OCI-LY7 (cell line): Measurements from ENCODE around the gene ARPC3. TPM values are rescaled to one million over a fixed set of nuclear protein-coding genes. Genes with fewer than 3 reads are reported as not detected.
"Not testable (repeated sequence)": the region's sequence is repeated elsewhere in the genome, so short reads cannot be mapped to it uniquely, and the experiment has no call there.

Experiments
- BruUV-seq: library from RNA; stranded (reverse); fragments of 400-500 nt; replicated peaks from 2 replicates; lab custom pipeline; 2021; lab: Mats Ljungman, UMichigan
- CTCF ChIA-PET: fragments of 300-600 bp; sonication (Branson Sonifier 250); formaldehyde crosslinking; loops from one replicate; lab custom pipeline; 2022; ENCODE audit warnings: antibody characterized with exemption; ENCODE audit not compliant: unreplicated experiment; lab: Charles Lee
- POLR2A ChIA-PET: fragments of 300-600 bp; sonication (Branson Sonifier 250); formaldehyde crosslinking; loops from one replicate; lab custom pipeline; 2022; ENCODE audit warnings: antibody characterized with exemption; lab: Charles Lee
- DNase-seq: peaks from one replicate; pipeline ENCODE4 v3.0.0-alpha.2; 2015; ENCODE audit warnings: low spot score
- H2AFZ ChIP-seq: fragments of 200-600 bp; sonication (generic), shearing (Covaris generic); 2 replicates; pipeline ENCODE4 v1.6.1; 2014; ENCODE audit warnings: mild to moderate bottlenecking, antibody characterized with exemption, low read length, moderate library complexity
- H3K27ac ChIP-seq: fragments of 200-600 bp; sonication (generic); 2 replicates; pipeline ENCODE4 v1.5.1; 2014; ENCODE audit warnings: mixed run types, low read depth, mild to moderate bottlenecking, moderate library complexity, low read length, inconsistent platforms; ENCODE audit not compliant: poor library complexity, severe bottlenecking
- H3K36me3 ChIP-seq: fragments of 200-600 bp; sonication (generic); 2 replicates; pipeline ENCODE4 v1.6.1; 2014; ENCODE audit warnings: mild to moderate bottlenecking, antibody characterized with exemption, low read length, moderate library complexity, mixed read lengths; ENCODE audit not compliant: insufficient read depth
- H3K4me1 ChIP-seq: fragments of 200-600 bp; sonication (generic); 2 replicates; pipeline ENCODE4 v1.5.1; 2014; ENCODE audit warnings: mild to moderate bottlenecking, low read length; ENCODE audit not compliant: insufficient read depth, poor library complexity, severe bottlenecking
- H3K4me2 ChIP-seq: fragments of 200-600 bp; sonication (generic); 2 replicates; pipeline ENCODE4 v1.6.1; 2014; ENCODE audit warnings: mild to moderate bottlenecking, low read length
- H3K4me3 ChIP-seq: fragments of 200-600 bp; sonication (generic); 2 replicates; pipeline ENCODE4 v1.5.1; 2014; ENCODE audit warnings: mild to moderate bottlenecking, low read depth, low read length; ENCODE audit not compliant: poor library complexity, severe bottlenecking
- H3K79me2 ChIP-seq: fragments of 200-600 bp; sonication (generic); 2 replicates; pipeline ENCODE4 v1.6.1; 2016; ENCODE audit warnings: low read depth, mild to moderate bottlenecking, low read length, moderate library complexity, mixed read lengths; ENCODE audit not compliant: insufficient read depth
- H3K9me2 ChIP-seq: fragments of 200-600 bp; sonication (generic); 2 replicates; pipeline ENCODE4 v1.6.1; 2016; ENCODE audit warnings: mild to moderate bottlenecking, low read length, mixed read lengths; ENCODE audit not compliant: insufficient read depth
- H3K9me3 ChIP-seq: fragments of 200-600 bp; sonication (generic); 2 replicates; pipeline ENCODE4 v1.6.1; 2014; ENCODE audit warnings: mild to moderate bottlenecking, mixed run types, low read length, mixed read lengths
- H4K20me1 ChIP-seq: fragments of 200-600 bp; sonication (generic); 2 replicates; pipeline ENCODE4 v1.6.1; 2014; ENCODE audit warnings: mild to moderate bottlenecking, antibody characterized with exemption, low read length, moderate library complexity, mixed read lengths; ENCODE audit not compliant: insufficient read depth
- CTCF ChIP-seq: fragments of 200-600 bp; sonication (generic); conservative IDR thresholded peaks from 2 replicates; pipeline ENCODE4 v1.5.1; 2014; ENCODE audit warnings: mild to moderate bottlenecking, antibody characterized with exemption, low read length, moderate library complexity, mixed read lengths
- EZH2phosphoT487 ChIP-seq: fragments of 200-600 bp; sonication (generic); IDR thresholded peaks from 2 replicates; pipeline ENCODE4 v1.6.1; 2018; ENCODE audit warnings: low read depth, borderline replicate concordance, mild to moderate bottlenecking, mixed run types, antibody characterized with exemption, low read length, moderate library complexity, mixed read lengths
- intact Hi-C: fragments of 100-400 bp; cut with micrococcal nuclease; formaldehyde crosslinking; loops from one replicate; pipeline ENCODE4 v1.10.0; 2022; ENCODE audit not compliant: unreplicated experiment
- total RNA-seq, 2 experiments: library from RNA; depleted of rRNA in 1 of 2; stranded (reverse); fragments of >200 nt in 1 of 2; shearing (Covaris generic) in 1 of 2; gene quantifications; 2 replicates each; pipeline ENCODE4 v1.2.3, GENCODE V29; 2014 to 2022

Gene ARPC3
- total RNA-seq, 2 experiments from 2014 or later = 256 to 385 TPM

- Histone ChIP-seq H3K4me3 (no peak overlapping the region), H3K4me2 (no peak overlapping the region), H3K4me1 (peaks cover 28% of the 10 kb centered on the region), H4K20me1 (no peaks in the 10 kb centered on the region), H3K9me3 (no peaks in the 10 kb centered on the region), H3K36me3 (no peaks in the 10 kb centered on the region), H3K27ac (no peak overlapping the region), H3K9me2 (no peaks in the 10 kb centered on the region), H3K79me2 (no peaks in the 10 kb centered on the region), H2AFZ (peak overlapping the region; percentile 62; the same call in 1 of the 2 replicates)
- CTCF ChIA-PET = interaction anchor here (0.6 kb wide), 1 partner anchor 51 kb away, joined by 3 read pairs; no protein-coding TSS in a partner anchor
- no peak for DNase-seq
- intact Hi-C loops = no loop called here
- no peak for TF ChIP-seq EZH2phosphoT487
- TF ChIP-seq CTCF = no peak
- POLR2A ChIA-PET = interaction anchor here (0.6 to 1.2 kb wide), 5 partner anchors 9 to 13 kb away, joined by 3 to 5 read pairs (median 4); no protein-coding TSS in a partner anchor
- no TSS peak for BruUV-seq
These were observed 28.9 kb downstream of the ARPC3 start for GRCh38 chr12:110421159-110421661.

GRCh38 chr12:110420644-110421043, 29.5 kb downstream of the ARPC3 start:
- CTCF ChIA-PET = interaction anchor here (0.6 kb wide), 1 partner anchor 50 kb away, joined by 3 read pairs; no protein-coding TSS in a partner anchor
- Histone ChIP-seq H3K4me1 (peaks cover 28% of the 10 kb centered on the region), H2AFZ (peak overlapping the region; percentile 62; the same call in 1 of the 2 replicates)
- H3K27ac ChIP-seq, H3K4me2 ChIP-seq, DNase-seq, intact Hi-C loops, H3K9me3 ChIP-seq, H4K20me1 ChIP-seq, H3K9me2 ChIP-seq, H3K79me2 ChIP-seq, BruUV-seq, H3K4me3 ChIP-seq, H3K36me3 ChIP-seq: not testable (repeated sequence)
- POLR2A ChIA-PET = interaction anchor here (0.6 to 1.2 kb wide), 4 partner anchors 10 to 405 kb away, joined by 3 to 5 read pairs (median 4); no protein-coding TSS in a partner anchor

- intact Hi-C loops, CTCF ChIA-PET, H3K9me2 ChIP-seq, H4K20me1 ChIP-seq, H3K36me3 ChIP-seq, H3K9me3 ChIP-seq, H3K79me2 ChIP-seq, BruUV-seq: not testable (repeated sequence)
- H3K4me1 ChIP-seq = peaks cover 25% of the 10 kb centered on the region
- H3K4me2 ChIP-seq = peak overlapping the region; percentile 73
- DNase-seq = peak; percentile 56
- peak overlapping the region; percentile 52 for H3K4me3 ChIP-seq
- peak overlapping the region; percentile 83 for H3K27ac ChIP-seq
- POLR2A ChIA-PET = interaction anchor here (0.6 to 1.5 kb wide), 10 partner anchors 9 to 648 kb away, joined by 3 to 4 read pairs (median 3); no protein-coding TSS in a partner anchor
- H2AFZ ChIP-seq = peak overlapping the region; percentile 89
These were observed 33.0 kb downstream of the ARPC3 start for GRCh38 chr12:110417113-110417512.

- H3K36me3 ChIP-seq, H3K9me2 ChIP-seq, H3K4me2 ChIP-seq, H3K27ac ChIP-seq, CTCF ChIA-PET, H3K79me2 ChIP-seq, DNase-seq, H2AFZ ChIP-seq, H3K4me1 ChIP-seq, H4K20me1 ChIP-seq, H3K9me3 ChIP-seq, intact Hi-C loops, BruUV-seq, H3K4me3 ChIP-seq: not testable (repeated sequence)
- POLR2A ChIA-PET = interaction anchor here (0.6 kb wide), 1 partner anchor 177 kb away, joined by 3 read pairs; no protein-coding TSS in a partner anchor
These were observed 40.1 kb downstream of the ARPC3 start for GRCh38 chr12:110410086-110410485.

GRCh38 chr12:110405126-110405662, 44.9 kb downstream of the ARPC3 start:
- BruUV-seq, H4K20me1 ChIP-seq, H3K9me2 ChIP-seq, H3K9me3 ChIP-seq, DNase-seq, CTCF ChIA-PET, H3K4me3 ChIP-seq, H3K4me2 ChIP-seq, intact Hi-C loops, H3K27ac ChIP-seq: not testable (repeated sequence)
- peaks cover 34% of the 10 kb centered on the region for H3K79me2 ChIP-seq
- POLR2A ChIA-PET = interaction anchor here (0.6 to 1.2 kb wide), 6 partner anchors 12 to 316 kb away, joined by 3 to 6 read pairs (median 4); no protein-coding TSS in a partner anchor
- H3K4me1 ChIP-seq = peaks cover 29% of the 10 kb centered on the region
- H3K36me3 ChIP-seq = peaks cover 22% of the 10 kb centered on the region
- peak overlapping the region; percentile 99; the same call in 1 of the 2 replicates for H2AFZ ChIP-seq
